HepG2 (cell line): ENCODE data around the gene FBXO7. TPM values are rescaled to one million over a fixed set of nuclear protein-coding genes. Genes with fewer than 3 reads are reported as not detected.

ENCODE experiments used
- CREB3 ChIP-seq: sonication (generic); formaldehyde crosslinking; IDR thresholded peaks from 2 replicates; pipeline ENCODE4 v1.5.0; 2020; ENCODE audit warnings: missing genetic modification reagents
- HMGXB4 ChIP-seq, 2 experiments: sonication (generic) in 1 of 2; formaldehyde crosslinking in 1 of 2; IDR thresholded peaks; 2 replicates each; pipeline versions ENCODE4 v1.4.0 to v1.6.1; 2018 to 2020; ENCODE audit warnings: missing genetic modification reagents in 2 of 2, borderline replicate concordance in 1 of 2, low read depth in 1 of 2, mild to moderate bottlenecking in 1 of 2, missing biosample characterization in 1 of 2
- IKZF4 ChIP-seq: sonication (generic); formaldehyde crosslinking; IDR thresholded peaks from 2 replicates; pipeline ENCODE4 v1.5.1; 2020; ENCODE audit warnings: borderline replicate concordance, mild to moderate bottlenecking, low read depth, missing genetic modification reagents; ENCODE audit errors: not compliant biosample characterization
- MNT ChIP-seq: fragments of 450-650 bp; IDR thresholded peaks from 2 replicates; pipeline ENCODE4 v1.6.1; 2016
- MXD4 ChIP-seq: IDR thresholded peaks from 2 replicates; pipeline ENCODE4 v1.6.1; 2016; ENCODE audit warnings: mild to moderate bottlenecking, missing biosample characterization, missing genetic modification reagents
- PAX8 ChIP-seq: sonication (generic); formaldehyde crosslinking; IDR thresholded peaks from 2 replicates; pipeline ENCODE4 v1.8.0; 2022; ENCODE audit warnings: mild to moderate bottlenecking, missing genetic modification reagents, borderline replicate concordance
- PRMT3 ChIP-seq: sonication (generic); formaldehyde crosslinking; IDR thresholded peaks from 2 replicates; pipeline ENCODE4 v1.8.1; 2022; ENCODE audit warnings: low read depth, mild to moderate bottlenecking, moderate library complexity, missing genetic modification reagents, borderline replicate concordance
- RXRB ChIP-seq: IDR thresholded peaks from 2 replicates; pipeline ENCODE4 v1.6.1; 2016; ENCODE audit warnings: borderline replicate concordance, missing genetic modification reagents, missing compliant biosample characterization
- THRA ChIP-seq: sonication (generic); formaldehyde crosslinking; IDR thresholded peaks from 2 replicates; pipeline ENCODE4 v1.4.0; 2020; ENCODE audit warnings: missing genetic modification reagents, borderline replicate concordance
- TRAFD1 ChIP-seq: sonication (generic); formaldehyde crosslinking; IDR thresholded peaks from 2 replicates; pipeline ENCODE4 v1.5.1; 2020; ENCODE audit warnings: missing genetic modification reagents, mild to moderate bottlenecking, borderline replicate concordance
- ZBTB39 ChIP-seq: sonication (generic); formaldehyde crosslinking; IDR thresholded peaks from 2 replicates; pipeline ENCODE4 v1.5.0; 2020; ENCODE audit warnings: missing genetic modification reagents
- ZMYM4 ChIP-seq: sonication (generic); formaldehyde crosslinking; IDR thresholded peaks from 2 replicates; pipeline ENCODE4 v1.8.1; 2023; ENCODE audit warnings: mild to moderate bottlenecking, missing genetic modification reagents
- ZNF788 ChIP-seq: sonication (generic); formaldehyde crosslinking; IDR thresholded peaks from 2 replicates; pipeline ENCODE4 v1.5.0; 2020; ENCODE audit warnings: mild to moderate bottlenecking, missing genetic modification reagents, borderline replicate concordance
- polyA plus RNA-seq, 8 experiments: library from polyadenylated mRNA; depleted of rRNA in 3 of 8; stranded (reverse) in 7 of 8; unstranded in 1 of 8; fragments of >200 nt; fragmentation: Illumina TruSeq in 4 of 8; extraction: Trizol in 4 of 8; gene quantifications; 2 replicates each; pipeline versions ENCODE4 v1.2.1 to v1.2.3, GENCODE V29; 2011 to 2016; ENCODE audit warnings: low read depth in 4 of 8, missing spikeins in 1 of 8, mixed read lengths in 1 of 8; ENCODE audit not compliant: insufficient read depth in 1 of 8
- total RNA-seq, 5 experiments: library from RNA; depleted of rRNA; stranded (reverse); fragments of >200 nt; fragmentation: Illumina TruSeq; extraction: Trizol; gene quantifications; 2 replicates each; pipeline ENCODE4 v1.2.3, GENCODE V29; 2016; ENCODE audit warnings: low read depth in 1 of 5
- TF ChIP-seq, protein P1 (sequence below): sonication (generic); formaldehyde crosslinking; IDR thresholded peaks from 2 replicates; pipeline ENCODE4 v1.4.0; 2020; ENCODE audit warnings: missing genetic modification reagents

The FBXO7 gene
- total and polyA plus RNA-seq, 2 of the 13 experiments (the other 11 are each of a cell fraction or from before 2014, with no cell fraction given), result 105 to 172 TPM

DNA sequence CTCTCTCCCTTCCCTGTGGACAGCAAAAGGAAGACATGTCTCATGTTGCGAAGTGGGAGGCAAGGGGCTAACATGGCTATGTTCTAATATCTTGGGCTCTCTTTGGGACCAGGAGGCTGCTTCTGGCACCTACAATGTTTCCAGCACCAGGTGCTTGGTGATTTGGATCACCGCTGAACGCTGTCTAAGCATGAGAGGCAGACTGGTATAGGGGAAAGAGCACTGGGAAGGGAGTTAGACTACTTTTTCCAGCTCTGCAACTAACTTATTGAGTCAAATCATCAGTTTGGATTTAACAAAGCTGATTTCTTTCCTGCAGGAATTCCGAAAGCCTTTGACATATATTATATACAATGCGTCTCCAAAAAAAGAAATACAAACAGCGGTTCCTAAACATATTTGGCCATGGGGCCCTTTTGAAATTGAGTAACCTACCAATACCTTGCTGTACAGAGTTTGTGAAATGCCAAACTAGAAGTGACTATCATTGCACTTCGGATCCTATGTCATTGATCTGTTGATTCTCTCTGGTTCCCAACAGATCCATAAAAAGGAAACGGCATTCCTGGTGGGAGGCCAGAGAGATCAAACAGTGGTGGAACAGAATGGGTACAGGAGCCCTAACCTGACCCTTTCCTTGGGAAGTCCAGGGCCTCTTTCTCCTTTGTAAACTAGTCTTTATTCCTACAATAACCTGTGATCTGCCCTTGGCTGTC, 37.8 kb downstream of the FBXO7 start (continued):
- TF ChIP-seq ZNF788 (CRISPR knock-in tag) (no peak), PAX8 (CRISPR knock-in tag) (no peak), MNT (no peak), IKZF4 (CRISPR knock-in tag) (no peak), HMGXB4 (CRISPR knock-in tag; IDR thresholded peaks at IDR 0.05; ENCODE audit: borderline replicate concordance in 1 of 2, low read depth in 1 of 2) (no peak), RXRB (CRISPR knock-in tag) (peak; percentile 85), ZMYM4 (CRISPR knock-in tag) (peak; percentile 74), ZBTB39 (no peak), PRMT3 (CRISPR knock-in tag) (no peak), THRA (CRISPR knock-in tag) (peak; percentile 86; the same call in 1 of the 2 replicates), CREB3 (CRISPR knock-in tag) (no peak), MXD4 (CRISPR knock-in tag) (no peak), TRAFD1 (CRISPR knock-in tag) (no peak)
- TF ChIP-seq, protein P1, sequence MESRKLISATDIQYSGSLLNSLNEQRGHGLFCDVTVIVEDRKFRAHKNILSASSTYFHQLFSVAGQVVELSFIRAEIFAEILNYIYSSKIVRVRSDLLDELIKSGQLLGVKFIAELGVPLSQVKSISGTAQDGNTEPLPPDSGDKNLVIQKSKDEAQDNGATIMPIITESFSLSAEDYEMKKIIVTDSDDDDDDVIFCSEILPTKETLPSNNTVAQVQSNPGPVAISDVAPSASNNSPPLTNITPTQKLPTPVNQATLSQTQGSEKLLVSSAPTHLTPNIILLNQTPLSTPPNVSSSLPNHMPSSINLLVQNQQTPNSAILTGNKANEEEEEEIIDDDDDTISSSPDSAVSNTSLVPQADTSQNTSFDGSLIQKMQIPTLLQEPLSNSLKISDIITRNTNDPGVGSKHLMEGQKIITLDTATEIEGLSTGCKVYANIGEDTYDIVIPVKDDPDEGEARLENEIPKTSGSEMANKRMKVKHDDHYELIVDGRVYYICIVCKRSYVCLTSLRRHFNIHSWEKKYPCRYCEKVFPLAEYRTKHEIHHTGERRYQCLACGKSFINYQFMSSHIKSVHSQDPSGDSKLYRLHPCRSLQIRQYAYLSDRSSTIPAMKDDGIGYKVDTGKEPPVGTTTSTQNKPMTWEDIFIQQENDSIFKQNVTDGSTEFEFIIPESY (CRISPR knock-in tag), result 0 out of 2 replicates have a peak, but pooled peaks have one; percentile 8
